Measurements from ENCODE around the gene SLC6A11. TPM values are rescaled to one million over a fixed set of nuclear protein-coding genes. Genes with fewer than 3 reads are reported as not detected.

The SLC6A11 gene
- total RNA-seq, 1 experiment from 2014 or later, result not detected

DNA sequence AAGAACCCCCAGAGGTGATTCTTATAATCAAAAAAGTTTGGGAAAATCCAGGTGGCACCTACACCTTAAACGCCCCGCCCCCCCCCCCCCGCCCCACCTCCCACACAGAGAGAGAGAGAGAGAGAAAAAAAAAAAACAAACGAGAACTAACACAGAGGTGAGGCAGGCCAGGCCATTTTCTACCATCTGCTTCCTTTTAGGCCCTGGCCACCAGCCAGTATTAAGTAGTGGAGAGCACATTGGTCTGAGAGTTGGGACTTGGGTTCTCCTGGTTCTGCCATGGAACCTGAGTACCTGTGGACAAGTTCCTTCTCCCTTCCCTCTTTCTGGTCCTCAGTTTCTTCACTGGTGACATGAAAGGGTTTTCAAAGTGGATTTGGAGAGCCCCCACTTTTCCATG is 60.6 kb downstream of the SLC6A11 start:
- Histone ChIP-seq H3K4me3 (no peak overlapping the region), H3K4me1 (replicated peaks; ENCODE audit: insufficient read depth) (no peaks in the 10 kb centered on the region), H2AFZ (no peak overlapping the region), H4K20me1 (ENCODE audit: insufficient read depth) (no peaks in the 10 kb centered on the region), H3F3A (ENCODE audit: insufficient read depth, low read depth) (no peaks in the 10 kb centered on the region), H3K4me2 (no peak overlapping the region), H3K9me2 (ENCODE audit: insufficient read depth) (0 out of 2 replicates have a peak, but pooled peaks cover 3% of the 10 kb centered on the region), H3K27me3 (ENCODE audit: insufficient read depth, low read depth) (peaks cover 79% of the 10 kb centered on the region), H3K36me3 (ENCODE audit: low read depth) (no peaks in the 10 kb centered on the region), H3K9me3 (ENCODE audit: insufficient read depth, low read depth) (no peaks in the 10 kb centered on the region), H3K27ac (no peak overlapping the region), H3K79me2 (ENCODE audit: low read depth) (no peaks in the 10 kb centered on the region)
- intact Hi-C loops (cut with micrococcal nuclease; ENCODE audit: unreplicated experiment), result no loop called here
- no TSS peak for BruUV-seq (replicated peaks)
- POLR2A ChIA-PET (ENCODE audit: unreplicated experiment), result no interaction called here
- TF ChIP-seq, protein P1, sequence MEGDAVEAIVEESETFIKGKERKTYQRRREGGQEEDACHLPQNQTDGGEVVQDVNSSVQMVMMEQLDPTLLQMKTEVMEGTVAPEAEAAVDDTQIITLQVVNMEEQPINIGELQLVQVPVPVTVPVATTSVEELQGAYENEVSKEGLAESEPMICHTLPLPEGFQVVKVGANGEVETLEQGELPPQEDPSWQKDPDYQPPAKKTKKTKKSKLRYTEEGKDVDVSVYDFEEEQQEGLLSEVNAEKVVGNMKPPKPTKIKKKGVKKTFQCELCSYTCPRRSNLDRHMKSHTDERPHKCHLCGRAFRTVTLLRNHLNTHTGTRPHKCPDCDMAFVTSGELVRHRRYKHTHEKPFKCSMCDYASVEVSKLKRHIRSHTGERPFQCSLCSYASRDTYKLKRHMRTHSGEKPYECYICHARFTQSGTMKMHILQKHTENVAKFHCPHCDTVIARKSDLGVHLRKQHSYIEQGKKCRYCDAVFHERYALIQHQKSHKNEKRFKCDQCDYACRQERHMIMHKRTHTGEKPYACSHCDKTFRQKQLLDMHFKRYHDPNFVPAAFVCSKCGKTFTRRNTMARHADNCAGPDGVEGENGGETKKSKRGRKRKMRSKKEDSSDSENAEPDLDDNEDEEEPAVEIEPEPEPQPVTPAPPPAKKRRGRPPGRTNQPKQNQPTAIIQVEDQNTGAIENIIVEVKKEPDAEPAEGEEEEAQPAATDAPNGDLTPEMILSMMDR (conservative IDR thresholded peaks at IDR 0.05), result no peak
- TF ChIP-seq EZH2 (IDR thresholded peaks at IDR 0.05; ENCODE audit: low read depth), result no peak
- CTCF ChIA-PET, result no interaction called here
- DNase-seq, result no peak

DNA sequence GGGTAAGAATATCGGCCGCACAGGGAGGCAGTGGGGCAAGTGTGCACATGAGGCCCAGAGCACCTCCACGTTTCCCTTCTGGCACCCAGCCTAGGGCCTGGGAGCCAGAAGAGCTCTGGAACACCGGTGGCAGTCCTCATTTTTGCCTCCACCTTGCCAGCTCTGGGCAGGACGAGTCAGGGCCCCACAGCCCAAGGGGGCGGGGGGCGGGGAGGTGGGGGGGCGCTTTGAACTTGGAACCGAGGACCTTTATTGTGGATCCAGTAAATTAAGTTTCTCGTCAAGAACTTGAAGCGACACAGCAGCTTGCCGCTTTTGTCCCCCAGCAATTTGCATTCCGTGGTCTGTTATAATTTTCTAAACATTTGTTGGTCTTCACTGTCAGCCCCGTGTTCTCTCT is 66.8 kb downstream of the SLC6A11 start:
- ChIA-PET POLR2A (ENCODE audit: unreplicated experiment) (no interaction called here), CTCF (no interaction called here)
- BruUV-seq (replicated peaks), result no TSS peak

DNA sequence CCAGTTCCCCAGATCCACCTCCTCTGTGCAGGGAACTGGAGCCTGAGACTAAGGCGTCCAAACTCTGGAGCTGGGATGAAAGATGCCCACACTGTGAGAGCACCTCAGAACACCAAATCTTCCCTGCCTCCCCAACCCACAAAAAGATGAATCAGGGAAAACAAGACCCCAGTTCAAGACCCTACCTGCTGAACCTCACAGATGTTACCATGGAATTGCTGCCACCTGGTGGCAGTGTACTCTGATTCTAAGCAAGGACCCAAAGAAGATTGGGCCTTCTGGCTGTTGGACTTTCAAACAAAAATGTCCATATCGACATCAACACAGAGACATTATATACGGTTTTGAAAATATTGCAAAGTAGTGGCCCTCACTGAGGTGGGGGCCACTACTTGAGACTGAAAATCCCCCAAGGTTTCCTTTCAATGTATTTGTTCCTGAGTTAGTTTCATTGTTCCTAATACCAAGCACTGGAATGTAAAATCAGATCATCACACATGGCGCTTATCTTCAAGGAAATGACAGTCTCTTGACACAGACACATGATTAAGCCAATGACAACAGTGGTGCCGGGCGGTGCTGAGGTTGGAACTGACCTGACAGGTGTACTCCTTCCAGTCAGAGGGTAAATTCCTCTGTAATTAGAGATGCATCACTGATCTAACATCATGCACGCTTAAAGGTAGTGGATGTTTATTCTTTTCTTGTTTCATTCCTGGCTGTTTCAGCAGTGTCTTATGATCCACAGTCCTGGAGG is 67.6 kb downstream of the SLC6A11 start:
- peaks cover 58% of the 10 kb centered on the region for H3K27me3 ChIP-seq (ENCODE audit: insufficient read depth, low read depth)
- no peaks in the 10 kb centered on the region for H4K20me1 ChIP-seq (ENCODE audit: insufficient read depth)
- intact Hi-C loops (cut with micrococcal nuclease; ENCODE audit: unreplicated experiment), result no loop called here
- no peaks in the 10 kb centered on the region for H3K9me3 ChIP-seq (ENCODE audit: insufficient read depth, low read depth)
- no peaks in the 10 kb centered on the region for H3F3A ChIP-seq (ENCODE audit: insufficient read depth, low read depth)
- TF ChIP-seq EZH2 (IDR thresholded peaks at IDR 0.05; ENCODE audit: low read depth), result no peak
- TF ChIP-seq, protein P1 (conservative IDR thresholded peaks at IDR 0.05), result peak; percentile 72
- no peak overlapping the region for H3K4me3 ChIP-seq
- BruUV-seq (replicated peaks), result no TSS peak
- no peaks in the 10 kb centered on the region for H3K9me2 ChIP-seq (ENCODE audit: insufficient read depth)
- no peak overlapping the region for H2AFZ ChIP-seq
- no peak overlapping the region for H3K4me2 ChIP-seq
- H3K79me2 ChIP-seq (ENCODE audit: low read depth), result no peaks in the 10 kb centered on the region
- H3K36me3 ChIP-seq (ENCODE audit: low read depth), result no peaks in the 10 kb centered on the region
- no peaks in the 10 kb centered on the region for H3K4me1 ChIP-seq (replicated peaks; ENCODE audit: insufficient read depth)
- ChIA-PET POLR2A (ENCODE audit: unreplicated experiment) (no interaction called here), CTCF (no interaction called here)
- no peak overlapping the region for H3K27ac ChIP-seq
- no peak for DNase-seq

More for the DNA sequence above, 66.8 kb downstream of the SLC6A11 start:
- DNase-seq, result no peak
- Histone ChIP-seq H3K27ac (no peak overlapping the region), H3K4me2 (no peak overlapping the region), H3K36me3 (ENCODE audit: low read depth) (no peaks in the 10 kb centered on the region), H3K4me1 (replicated peaks; ENCODE audit: insufficient read depth) (no peaks in the 10 kb centered on the region), H3K27me3 (ENCODE audit: insufficient read depth, low read depth) (peaks cover 63% of the 10 kb centered on the region), H3K9me2 (ENCODE audit: insufficient read depth) (no peaks in the 10 kb centered on the region), H3K79me2 (ENCODE audit: low read depth) (no peaks in the 10 kb centered on the region), H3F3A (ENCODE audit: insufficient read depth, low read depth) (no peaks in the 10 kb centered on the region), H2AFZ (no peak overlapping the region), H3K4me3 (no peak overlapping the region), H4K20me1 (ENCODE audit: insufficient read depth) (no peaks in the 10 kb centered on the region), H3K9me3 (ENCODE audit: insufficient read depth, low read depth) (no peaks in the 10 kb centered on the region)
- TF ChIP-seq, protein P1 (conservative IDR thresholded peaks at IDR 0.05), result no peak
- no peak for TF ChIP-seq EZH2 (IDR thresholded peaks at IDR 0.05; ENCODE audit: low read depth)
- intact Hi-C loops (cut with micrococcal nuclease; ENCODE audit: unreplicated experiment), result no loop called here
